WERI-Rb-1 (cell line): Measurements from ENCODE around the gene NID1.
"Not testable (repeated sequence)": the region's sequence is repeated elsewhere in the genome, so short reads cannot be mapped to it uniquely, and the experiment has no call there.

ENCODE experiments used
- DNase-seq: peaks from one replicate; pipeline ENCODE4 v3.0.0-alpha.2; 2020
- H3K27ac ChIP-seq: fragments of 250-450 bp; sonication (Bioruptor Pico); 2 replicates; pipeline ENCODE4 v1.5.1; 2020; ENCODE audit warnings: mild to moderate bottlenecking, moderate library complexity
- H3K27me3 ChIP-seq: fragments of 250-450 bp; sonication (Bioruptor Pico); 2 replicates; pipeline ENCODE4 v1.5.1; 2021; ENCODE audit warnings: mild to moderate bottlenecking, low read depth, moderate library complexity; ENCODE audit not compliant: insufficient read depth, severe bottlenecking
- H3K36me3 ChIP-seq: fragments of 250-450 bp; sonication (Bioruptor Pico); 2 replicates; pipeline ENCODE4 v1.5.1; 2020; ENCODE audit warnings: mild to moderate bottlenecking, moderate library complexity
- H3K4me3 ChIP-seq: 2 replicates; pipeline ENCODE4 v1.5.1; 2011; ENCODE audit warnings: low read depth, mild to moderate bottlenecking, control low read depth, low read length
- H3K9me3 ChIP-seq: fragments of 250-450 bp; sonication (Bioruptor Pico); 2 replicates; pipeline ENCODE4 v1.5.1; 2021; ENCODE audit warnings: mild to moderate bottlenecking, moderate library complexity; ENCODE audit not compliant: severe bottlenecking
- CTCF ChIP-seq: IDR thresholded peaks from 2 replicates; pipeline ENCODE4 v1.5.1; 2011; ENCODE audit warnings: low read depth, mild to moderate bottlenecking, control low read depth, inconsistent platforms, low read length

NID1 gene

GRCh38 chr1:236102611-236103010 lies 37.7 kb upstream of the NID1 start:
- Histone ChIP-seq H3K9me3 (no peaks in the 10 kb centered on the region), H3K36me3 (no peaks in the 10 kb centered on the region), H3K27me3 (no peaks in the 10 kb centered on the region), H3K27ac (no peak overlapping the region), H3K4me3 (no peak overlapping the region)
- DNase-seq, result no peak
- TF ChIP-seq CTCF, result no peak

- Histone ChIP-seq H3K27ac (no peak overlapping the region), H3K9me3 (peaks cover 4% of the 10 kb centered on the region), H3K36me3 (no peaks in the 10 kb centered on the region)
These were observed 36.6 kb upstream of the NID1 start for GRCh38 chr1:236101233-236102200.

GRCh38 chr1:236100799-236101198 lies 35.9 kb upstream of the NID1 start:
- Histone ChIP-seq H3K9me3 (peaks cover 7% of the 10 kb centered on the region), H3K4me3 (no peak overlapping the region), H3K27ac (no peak overlapping the region), H3K36me3 (no peaks in the 10 kb centered on the region), H3K27me3 (no peaks in the 10 kb centered on the region)
- TF ChIP-seq CTCF, result no peak
- DNase-seq, result no peak

More at GRCh38 chr1:236101233-236102200, 36.6 kb upstream of the NID1 start:
- no peak for TF ChIP-seq CTCF
- H3K4me3 ChIP-seq, result no peak overlapping the region
- no peaks in the 10 kb centered on the region for H3K27me3 ChIP-seq
- no peak for DNase-seq

- H3K4me3 ChIP-seq, result no peak overlapping the region
- no peak overlapping the region for H3K27ac ChIP-seq
- DNase-seq, result no peak
- H3K9me3 ChIP-seq, result peaks cover 12% of the 10 kb centered on the region
- TF ChIP-seq CTCF, result no peak
- H3K27me3 ChIP-seq, result no peaks in the 10 kb centered on the region
- H3K36me3 ChIP-seq, result no peaks in the 10 kb centered on the region
These were observed 34.6 kb upstream of the NID1 start for GRCh38 chr1:236099355-236099974.

- H3K36me3 ChIP-seq, result no peaks in the 10 kb centered on the region
- no peaks in the 10 kb centered on the region for H3K27me3 ChIP-seq
- H3K9me3 ChIP-seq, result peaks cover 12% of the 10 kb centered on the region
- no peak overlapping the region for H3K27ac ChIP-seq
- TF ChIP-seq CTCF, result no peak
- no peak for DNase-seq
- no peak overlapping the region for H3K4me3 ChIP-seq
These were observed 33.4 kb upstream of the NID1 start for GRCh38 chr1:236098267-236098666.

- not testable (repeated sequence) for H3K27ac ChIP-seq, H3K36me3 ChIP-seq, H3K4me3 ChIP-seq, H3K27me3 ChIP-seq
- peak; percentile 95 for DNase-seq
- H3K9me3 ChIP-seq, result peaks cover 12% of the 10 kb centered on the region
These were observed 32.0 kb upstream of the NID1 start for GRCh38 chr1:236096660-236097482.
